KOPT-K1 (cell line): ENCODE data around the gene COL4A4.

Source experiments
- H3K27ac ChIP-seq: fragments of 200-600 bp; sonication (generic); 2 replicates; pipeline ENCODE4 v1.5.1; 2016; ENCODE audit warnings: antibody characterized with exemption, mild to moderate bottlenecking, low read depth, low read length; ENCODE audit not compliant: poor library complexity, severe bottlenecking
- H3K36me3 ChIP-seq: fragments of 200-600 bp; sonication (generic); 2 replicates; pipeline ENCODE4 v1.5.1; 2017; ENCODE audit warnings: antibody characterized with exemption, mild to moderate bottlenecking, low read length, moderate library complexity; ENCODE audit not compliant: insufficient read depth
- H3K9me3 ChIP-seq: fragments of 200-600 bp; sonication (generic); 2 replicates; pipeline ENCODE4 v1.5.1; 2017; ENCODE audit warnings: antibody characterized with exemption, low read length, mild to moderate bottlenecking; ENCODE audit not compliant: insufficient read depth, poor library complexity, severe bottlenecking

COL4A4 gene

GRCh38 chr2:227163998-227164762 is at the start of gene COL4A4, which contains the start of gene COL4A3:
COL4A4 (minus strand) TSS chr2:227164205; CDS start chr2:227147483, 16,722 bp downstream.
COL4A3 (plus strand) TSS chr2:227164624; CDS start chr2:227164727, 103 bp downstream.
- no peak within 1 kb of the TSS for H3K27ac ChIP-seq
- H3K9me3 ChIP-seq, result peaks cover 11% of the 10 kb centered on the region

GRCh38 chr2:227207573-227207972 is 43.6 kb upstream of the COL4A4 start:
- Histone ChIP-seq H3K36me3 (no peaks in the 10 kb centered on the region), H3K27ac (no peak overlapping the region), H3K9me3 (no peaks in the 10 kb centered on the region)

More at GRCh38 chr2:227163998-227164762, at the start of gene COL4A4, which contains the start of gene COL4A3:
- no peaks in the 10 kb centered on the region for H3K36me3 ChIP-seq

GRCh38 chr2:227206406-227206805 is 42.4 kb upstream of the COL4A4 start:
- Histone ChIP-seq H3K9me3 (no peaks in the 10 kb centered on the region), H3K36me3 (no peaks in the 10 kb centered on the region), H3K27ac (no peak overlapping the region)

- H3K36me3 ChIP-seq, result no peaks in the 10 kb centered on the region
- no peaks in the 10 kb centered on the region for H3K9me3 ChIP-seq
- H3K27ac ChIP-seq, result no peak overlapping the region
Measured at GRCh38 chr2:227205701-227206100, 41.7 kb upstream of the COL4A4 start.

GRCh38 chr2:227204452-227204851 is 40.4 kb upstream of the COL4A4 start:
- Histone ChIP-seq H3K27ac (no peak overlapping the region), H3K9me3 (no peaks in the 10 kb centered on the region), H3K36me3 (no peaks in the 10 kb centered on the region)

GRCh38 chr2:227201771-227202170 is 37.8 kb upstream of the COL4A4 start:
- H3K9me3 ChIP-seq, result no peaks in the 10 kb centered on the region
- no peak overlapping the region for H3K27ac ChIP-seq
- no peaks in the 10 kb centered on the region for H3K36me3 ChIP-seq

- no peak overlapping the region for H3K27ac ChIP-seq
- H3K9me3 ChIP-seq, result no peaks in the 10 kb centered on the region
- no peaks in the 10 kb centered on the region for H3K36me3 ChIP-seq
Measured at GRCh38 chr2:227198866-227199265, 34.9 kb upstream of the COL4A4 start.

- H3K9me3 ChIP-seq, result no peaks in the 10 kb centered on the region
- no peaks in the 10 kb centered on the region for H3K36me3 ChIP-seq
- no peak overlapping the region for H3K27ac ChIP-seq
Measured at GRCh38 chr2:227194219-227194618, 30.2 kb upstream of the COL4A4 start.

GRCh38 chr2:227192491-227192890 is 28.5 kb upstream of the COL4A4 start:
- H3K27ac ChIP-seq, result no peak overlapping the region
- H3K36me3 ChIP-seq, result no peaks in the 10 kb centered on the region
- no peaks in the 10 kb centered on the region for H3K9me3 ChIP-seq

- Histone ChIP-seq H3K9me3 (no peaks in the 10 kb centered on the region), H3K36me3 (no peaks in the 10 kb centered on the region), H3K27ac (no peak overlapping the region)
Measured at GRCh38 chr2:227191367-227191766, 27.4 kb upstream of the COL4A4 start.

- H3K36me3 ChIP-seq, result no peaks in the 10 kb centered on the region
- H3K9me3 ChIP-seq, result no peaks in the 10 kb centered on the region
- H3K27ac ChIP-seq, result no peak overlapping the region
Measured at GRCh38 chr2:227188292-227188691, 24.3 kb upstream of the COL4A4 start.

- H3K27ac ChIP-seq, result no peak overlapping the region
- no peaks in the 10 kb centered on the region for H3K9me3 ChIP-seq
- no peaks in the 10 kb centered on the region for H3K36me3 ChIP-seq
Measured at GRCh38 chr2:227186751-227187150, 22.7 kb upstream of the COL4A4 start.

GRCh38 chr2:227185615-227186232 is 21.7 kb upstream of the COL4A4 start:
- no peak overlapping the region for H3K27ac ChIP-seq
- no peaks in the 10 kb centered on the region for H3K36me3 ChIP-seq
- no peaks in the 10 kb centered on the region for H3K9me3 ChIP-seq

- no peaks in the 10 kb centered on the region for H3K36me3 ChIP-seq
- H3K9me3 ChIP-seq, result no peaks in the 10 kb centered on the region
- no peak overlapping the region for H3K27ac ChIP-seq
Measured at GRCh38 chr2:227183657-227184367, 19.8 kb upstream of the COL4A4 start.

GRCh38 chr2:227182765-227183164 is 18.8 kb upstream of the COL4A4 start:
- no peaks in the 10 kb centered on the region for H3K9me3 ChIP-seq
- H3K27ac ChIP-seq, result no peak overlapping the region
- H3K36me3 ChIP-seq, result no peaks in the 10 kb centered on the region
